B cell (primary cell): Measurements from ENCODE around the gene TNFRSF1B.
"Not testable (repeated sequence)": the region's sequence is repeated elsewhere in the genome, so short reads cannot be mapped to it uniquely, and the experiment has no call there.

ENCODE experiments used
- EZH2 ChIP-seq: IDR thresholded peaks from 2 replicates; pipeline ENCODE4 v1.6.1; 2012; ENCODE audit warnings: borderline replicate concordance, low read depth, mild to moderate bottlenecking, moderate library complexity, low read length; ENCODE audit not compliant: insufficient read depth, poor library complexity, severe bottlenecking
- TF ChIP-seq, protein P1 (sequence below): fragments of 200-600 bp; IDR thresholded peaks from one replicate; pipeline ENCODE4 v1.8.0; 2022; ENCODE audit warnings: antibody characterized with exemption, mild to moderate bottlenecking

DNA sequence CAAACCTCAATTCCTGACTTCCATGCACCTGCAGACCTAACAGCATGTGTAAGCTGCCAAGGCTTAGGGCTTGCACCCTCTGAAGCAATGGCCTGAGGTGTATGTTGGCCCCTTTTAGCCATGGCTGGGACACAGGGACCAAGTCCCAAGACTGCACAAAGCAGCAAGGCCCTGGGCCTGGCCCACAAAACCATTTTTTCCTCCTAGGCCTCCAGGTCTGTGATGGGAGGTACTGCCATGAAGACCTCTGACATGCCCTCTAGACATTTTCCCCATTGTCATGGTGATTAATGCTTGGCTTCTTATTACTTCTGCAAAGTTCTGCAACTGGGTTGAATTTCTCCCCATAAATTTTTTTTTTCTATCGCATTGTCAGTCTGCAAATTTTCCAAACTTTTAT is 55.9 kb downstream of the TNFRSF1B start:
- TF ChIP-seq, protein P1, sequence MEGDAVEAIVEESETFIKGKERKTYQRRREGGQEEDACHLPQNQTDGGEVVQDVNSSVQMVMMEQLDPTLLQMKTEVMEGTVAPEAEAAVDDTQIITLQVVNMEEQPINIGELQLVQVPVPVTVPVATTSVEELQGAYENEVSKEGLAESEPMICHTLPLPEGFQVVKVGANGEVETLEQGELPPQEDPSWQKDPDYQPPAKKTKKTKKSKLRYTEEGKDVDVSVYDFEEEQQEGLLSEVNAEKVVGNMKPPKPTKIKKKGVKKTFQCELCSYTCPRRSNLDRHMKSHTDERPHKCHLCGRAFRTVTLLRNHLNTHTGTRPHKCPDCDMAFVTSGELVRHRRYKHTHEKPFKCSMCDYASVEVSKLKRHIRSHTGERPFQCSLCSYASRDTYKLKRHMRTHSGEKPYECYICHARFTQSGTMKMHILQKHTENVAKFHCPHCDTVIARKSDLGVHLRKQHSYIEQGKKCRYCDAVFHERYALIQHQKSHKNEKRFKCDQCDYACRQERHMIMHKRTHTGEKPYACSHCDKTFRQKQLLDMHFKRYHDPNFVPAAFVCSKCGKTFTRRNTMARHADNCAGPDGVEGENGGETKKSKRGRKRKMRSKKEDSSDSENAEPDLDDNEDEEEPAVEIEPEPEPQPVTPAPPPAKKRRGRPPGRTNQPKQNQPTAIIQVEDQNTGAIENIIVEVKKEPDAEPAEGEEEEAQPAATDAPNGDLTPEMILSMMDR, result not testable (repeated sequence)
- TF ChIP-seq EZH2, result not testable (repeated sequence)
